GM23248 (cell line): ENCODE results near the gene C14orf119. TPM values are rescaled to one million over a fixed set of nuclear protein-coding genes. Genes with fewer than 3 reads are reported as not detected.

Experiments
- DNase-seq: peaks from one replicate; pipeline ENCODE4 v3.0.0-alpha.2; 2015
- H2AFZ ChIP-seq: fragments of 200-600 bp; sonication (generic); 2 replicates; pipeline ENCODE4 v1.6.1; 2016; ENCODE audit warnings: antibody characterized with exemption
- H3F3A ChIP-seq: fragments of 200-600 bp; sonication (generic); 2 replicates; pipeline ENCODE4 v1.6.1; 2016; ENCODE audit warnings: mild to moderate bottlenecking, antibody characterized with exemption, mixed run types; ENCODE audit not compliant: insufficient read depth
- H3K27ac ChIP-seq: fragments of 200-600 bp; sonication (generic); 2 replicates; pipeline ENCODE4 v1.5.1; 2016; ENCODE audit warnings: mild to moderate bottlenecking
- H3K27me3 ChIP-seq: fragments of 200-600 bp; sonication (generic); replicated peaks from 2 replicates; pipeline ENCODE4 v1.6.1; 2016; ENCODE audit warnings: mild to moderate bottlenecking; ENCODE audit not compliant: insufficient read depth
- H3K36me3 ChIP-seq: fragments of 200-600 bp; sonication (generic); 2 replicates; pipeline ENCODE4 v1.6.1; 2016; ENCODE audit warnings: low read depth, mild to moderate bottlenecking
- H3K4me1 ChIP-seq: fragments of 200-600 bp; sonication (generic); 2 replicates; pipeline ENCODE4 v1.6.1; 2016; ENCODE audit warnings: mild to moderate bottlenecking; ENCODE audit not compliant: insufficient read depth
- H3K4me2 ChIP-seq: fragments of 200-600 bp; sonication (generic); one replicate; pipeline ENCODE4 v1.6.1; 2016; ENCODE audit warnings: mild to moderate bottlenecking; ENCODE audit not compliant: unreplicated experiment
- H3K4me3 ChIP-seq: fragments of 200-600 bp; sonication (generic); 2 replicates; pipeline ENCODE4 v1.5.1; 2016; ENCODE audit warnings: mild to moderate bottlenecking
- H3K79me2 ChIP-seq: fragments of 200-600 bp; sonication (generic); 2 replicates; pipeline ENCODE4 v1.6.1; 2016; ENCODE audit warnings: mild to moderate bottlenecking; ENCODE audit not compliant: insufficient read depth
- H3K9ac ChIP-seq: fragments of 200-600 bp; sonication (generic); 2 replicates; pipeline ENCODE4 v1.6.1; 2016; ENCODE audit warnings: mild to moderate bottlenecking
- H3K9me2 ChIP-seq: fragments of 200-600 bp; sonication (generic); 2 replicates; pipeline ENCODE4 v1.6.1; 2016; ENCODE audit warnings: mixed run types, mild to moderate bottlenecking, moderate library complexity; ENCODE audit not compliant: insufficient read depth
- H3K9me3 ChIP-seq: fragments of 200-600 bp; sonication (generic); one replicate; pipeline ENCODE4 v1.6.1; 2017; ENCODE audit warnings: low read depth
- H4K20me1 ChIP-seq: fragments of 200-600 bp; sonication (generic); 2 replicates; pipeline ENCODE4 v1.6.0; 2016; ENCODE audit not compliant: insufficient read depth
- EZH2 ChIP-seq: fragments of 200-600 bp; sonication (generic); IDR thresholded peaks from 2 replicates; pipeline ENCODE4 v1.6.1; 2018; ENCODE audit warnings: antibody characterized with exemption, mild to moderate bottlenecking; ENCODE audit not compliant: insufficient read depth, poor library complexity, severe bottlenecking
- EZH2phosphoT487 ChIP-seq: fragments of 200-600 bp; sonication (generic); IDR thresholded peaks from 2 replicates; pipeline ENCODE4 v1.6.1; 2018; ENCODE audit warnings: antibody characterized with exemption, moderate library complexity, mild to moderate bottlenecking, low read depth; ENCODE audit not compliant: insufficient read depth
- WGBS, 2 experiments: methylation state at CpG; one replicate each; pipeline ENCODE4 v1.1.6; 2015 to 2017; ENCODE audit warnings: low lambda C conversion rate in 2 of 2, low coverage in 1 of 2; ENCODE audit errors: missing lambda C conversion rate in 2 of 2; 5-methylcytosine and 5-hydroxymethylcytosine counted together
- in situ Hi-C: fragments of 300-500 bp; cut with MboI; formaldehyde crosslinking; loops from 2 replicates; pipeline ENCODE4 v1.15.0; 2020
- polyA plus RNA-seq: library from polyadenylated mRNA; unstranded; fragments of >200 nt; fragmentation: Nextera tagmentation; extraction: Ambion mirVana; gene quantifications from 2 replicates; pipeline ENCODE4 v1.2.1, GENCODE V29; 2016
- total RNA-seq: library from RNA; depleted of rRNA; stranded (reverse); fragments of >200 nt; shearing (Covaris generic); gene quantifications from 2 replicates; pipeline ENCODE4 v1.2.3, GENCODE V29; 2014

Gene C14orf119
- total and polyA plus RNA-seq, 2 experiments from 2014 or later, result 48.7 to 166 TPM

DNA sequence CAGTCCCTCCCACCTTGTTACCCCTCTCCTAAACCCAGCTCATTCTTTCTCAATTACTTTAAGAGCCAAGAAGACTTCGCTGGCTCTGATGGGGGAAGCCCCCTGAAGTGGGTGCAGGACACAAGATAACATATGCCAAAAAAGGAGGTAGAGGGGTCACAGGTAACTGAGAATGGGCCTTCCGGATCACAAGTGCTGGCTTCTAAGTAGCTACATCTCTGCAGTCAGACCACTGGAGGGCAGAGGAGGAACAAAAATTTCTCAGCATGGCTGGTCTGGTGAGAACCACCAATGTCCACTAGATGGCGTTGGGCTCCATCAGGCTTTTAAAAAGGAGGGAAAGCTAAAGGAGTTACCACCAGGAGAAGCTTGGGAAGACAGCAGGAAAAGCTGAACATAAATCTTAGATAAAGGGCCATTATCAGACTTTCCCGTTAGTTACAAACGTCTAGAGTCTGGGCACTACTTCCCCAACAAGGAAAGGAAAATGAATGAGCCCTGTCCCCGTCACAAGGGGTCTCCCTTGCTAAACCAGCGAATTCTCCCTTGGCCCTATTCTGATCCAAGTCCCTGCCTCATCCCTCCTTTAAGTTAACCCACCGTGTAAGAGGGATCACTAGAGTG is 26.4 kb upstream of the C14orf119 start:
- Histone ChIP-seq H4K20me1 (peaks cover 5% of the 10 kb centered on the region; the same call in 1 of the 2 replicates), H3K79me2 (peaks cover 97% of the 10 kb centered on the region), H3K4me3 (peak overlapping the region; percentile 24; the same call in 1 of the 2 replicates), H3K36me3 (peaks cover 40% of the 10 kb centered on the region), H3K27ac (no peak overlapping the region), H3K27me3 (no peaks in the 10 kb centered on the region), H2AFZ (no peak overlapping the region), H3K9me3 (no peaks in the 10 kb centered on the region), H3K4me2 (peak overlapping the region; percentile 47), H3F3A (peaks cover 62% of the 10 kb centered on the region), H3K4me1 (peaks cover 21% of the 10 kb centered on the region), H3K9ac (0 out of 2 replicates have a peak overlapping the region, but pooled peaks have one; percentile 29), H3K9me2 (no peaks in the 10 kb centered on the region)
- TF ChIP-seq EZH2 (no peak), EZH2phosphoT487 (no peak)
- in situ Hi-C loops, result no loop called here
- peak; percentile 92 for DNase-seq
- WGBS, 2 experiments, result 22 to 24% methylated on average over 8 of the region's 8 CpGs

DNA sequence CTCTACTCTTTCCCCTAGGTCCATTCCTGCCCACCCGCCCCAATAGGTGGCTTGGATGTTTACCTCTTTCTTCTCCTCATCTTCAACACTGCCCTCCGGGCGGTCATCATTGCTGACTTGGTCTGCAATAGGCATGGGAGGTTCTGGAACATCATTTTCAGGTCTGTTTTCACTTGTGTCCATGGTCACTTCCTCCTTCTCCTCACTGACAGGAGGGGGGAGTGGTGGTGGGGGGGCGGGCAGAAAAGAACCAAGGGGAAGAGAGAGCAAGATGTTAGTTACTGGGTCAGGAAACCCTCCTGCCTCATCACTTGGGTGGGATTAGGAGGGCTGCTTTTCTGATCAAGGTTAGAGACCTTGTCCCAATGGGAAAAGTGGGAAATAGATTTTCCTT is 25.9 kb upstream of the C14orf119 start:
- H3K9me3 ChIP-seq, result no peaks in the 10 kb centered on the region
- H3K4me1 ChIP-seq, result peaks cover 21% of the 10 kb centered on the region
- H3K27me3 ChIP-seq, result no peaks in the 10 kb centered on the region
- in situ Hi-C loops, result no loop called here
- H3K9ac ChIP-seq, result peak overlapping the region; percentile 24; the same call in 1 of the 2 replicates
- no peaks in the 10 kb centered on the region for H3K9me2 ChIP-seq
- WGBS, 2 experiments, result 86 to 97% methylated on average over 4 of the region's 4 CpGs
- DNase-seq, result no peak
- peaks cover 5% of the 10 kb centered on the region; the same call in 1 of the 2 replicates for H4K20me1 ChIP-seq
- H3K36me3 ChIP-seq, result peaks cover 36% of the 10 kb centered on the region
- peaks cover 59% of the 10 kb centered on the region for H3F3A ChIP-seq
- H3K79me2 ChIP-seq, result peaks cover 97% of the 10 kb centered on the region
- H3K4me2 ChIP-seq, result peak overlapping the region; percentile 26
- H3K4me3 ChIP-seq, result no peak overlapping the region
- TF ChIP-seq EZH2phosphoT487 (no peak), EZH2 (no peak)
- no peak overlapping the region for H2AFZ ChIP-seq
- no peak overlapping the region for H3K27ac ChIP-seq

- peaks cover 97% of the 10 kb centered on the region for H3K79me2 ChIP-seq
- 6 to 8% methylated on average over 10 of the region's 10 CpGs for WGBS, 2 experiments
- peak overlapping the region; percentile 97 for H3K4me3 ChIP-seq
- no peaks in the 10 kb centered on the region for H3K9me2 ChIP-seq
- H3K9me3 ChIP-seq, result no peaks in the 10 kb centered on the region
- in situ Hi-C loops, result no loop called here
- no peak overlapping the region for H2AFZ ChIP-seq
- no peak for TF ChIP-seq EZH2phosphoT487
- TF ChIP-seq EZH2, result no peak
- peaks cover 5% of the 10 kb centered on the region; the same call in 1 of the 2 replicates for H4K20me1 ChIP-seq
- peaks cover 21% of the 10 kb centered on the region for H3K4me1 ChIP-seq
- peak; percentile 43 for DNase-seq
- H3K36me3 ChIP-seq, result peaks cover 33% of the 10 kb centered on the region
- H3K9ac ChIP-seq, result peak overlapping the region; percentile 95
- H3K4me2 ChIP-seq, result peak overlapping the region; percentile 97
- H3K27me3 ChIP-seq, result no peaks in the 10 kb centered on the region
- H3K27ac ChIP-seq, result peak overlapping the region; percentile 71
- H3F3A ChIP-seq, result peaks cover 51% of the 10 kb centered on the region
Observed at GRCh38 chr14:23070262-23071129, 24.8 kb upstream of the C14orf119 start.

GRCh38 chr14:23071244-23071920 is 23.9 kb upstream of the C14orf119 start:
- in situ Hi-C loops, result no loop called here
- Histone ChIP-seq H3K9me2 (no peaks in the 10 kb centered on the region), H3K4me2 (peak overlapping the region; percentile 97), H2AFZ (peak overlapping the region; percentile 60), H3K4me3 (peak overlapping the region; percentile 97), H3K79me2 (peaks cover 97% of the 10 kb centered on the region), H3K9me3 (no peaks in the 10 kb centered on the region), H3K27me3 (no peaks in the 10 kb centered on the region), H3F3A (peaks cover 43% of the 10 kb centered on the region), H3K27ac (peak overlapping the region; percentile 71), H3K9ac (peak overlapping the region; percentile 95), H3K36me3 (peaks cover 30% of the 10 kb centered on the region), H3K4me1 (peaks cover 21% of the 10 kb centered on the region), H4K20me1 (peaks cover 5% of the 10 kb centered on the region; the same call in 1 of the 2 replicates)
- WGBS, 2 experiments, result 3 to 5% methylated on average over 14 of the region's 14 CpGs
- no peak for TF ChIP-seq EZH2phosphoT487
- TF ChIP-seq EZH2, result no peak
- peak; percentile 96 for DNase-seq
